ENCODE results near the gene TPM2.

TPM2 gene

GRCh38 chr9:35656831-35657545, 32.7 kb downstream of the TPM2 start:
- no peak for TF ChIP-seq CTCF (IDR thresholded peaks at IDR 0.05; ENCODE audit: insufficient read depth, low read depth, low read length, missing control alignments)
- no peak for DNase-seq (ENCODE audit: low read depth)
- H3K4me3 ChIP-seq (ENCODE audit: low read depth, low read length): peak overlapping the region; percentile 89

GRCh38 chr9:35656348-35656747, 33.4 kb downstream of the TPM2 start:
- TF ChIP-seq CTCF (IDR thresholded peaks at IDR 0.05; ENCODE audit: insufficient read depth, low read depth, low read length, missing control alignments): no peak
- no peak overlapping the region for H3K4me3 ChIP-seq (ENCODE audit: low read depth, low read length)
- no peak for DNase-seq (ENCODE audit: low read depth)

GRCh38 chr9:35653611-35654010, 36.1 kb downstream of the TPM2 start:
- no peak for DNase-seq (ENCODE audit: low read depth)
- no peak for TF ChIP-seq CTCF (IDR thresholded peaks at IDR 0.05; ENCODE audit: insufficient read depth, low read depth, low read length, missing control alignments)
- H3K4me3 ChIP-seq (ENCODE audit: low read depth, low read length): no peak overlapping the region

GRCh38 chr9:35652829-35653209, 36.9 kb downstream of the TPM2 start:
- H3K4me3 ChIP-seq (ENCODE audit: low read depth, low read length): no peak overlapping the region
- no peak for DNase-seq (ENCODE audit: low read depth)
- TF ChIP-seq CTCF (IDR thresholded peaks at IDR 0.05; ENCODE audit: insufficient read depth, low read depth, low read length, missing control alignments): no peak

GRCh38 chr9:35651956-35652828, 37.5 kb downstream of the TPM2 start:
- no peak for TF ChIP-seq CTCF (IDR thresholded peaks at IDR 0.05; ENCODE audit: insufficient read depth, low read depth, low read length, missing control alignments)
- DNase-seq (ENCODE audit: low read depth): no peak

GRCh38 chr9:35650341-35651158, 39.2 kb downstream of the TPM2 start, which contains the start of gene SIT1:
SIT1 (minus strand) TSS chr9:35650931; CDS start chr9:35650853, 78 bp downstream.
- no peak for TF ChIP-seq CTCF (IDR thresholded peaks at IDR 0.05; ENCODE audit: insufficient read depth, low read depth, low read length, missing control alignments)
- H3K4me3 ChIP-seq (ENCODE audit: low read depth, low read length): peak within 1 kb of the TSS; percentile 78
- peak; percentile 57 for DNase-seq (ENCODE audit: low read depth)

More at GRCh38 chr9:35651956-35652828, 37.5 kb downstream of the TPM2 start:
- no peak overlapping the region for H3K4me3 ChIP-seq (ENCODE audit: low read depth, low read length)

Measured in GM12865 (cell line).